ENCODE data around the gene DDX10. TPM values are rescaled to one million over a fixed set of nuclear protein-coding genes. Genes with fewer than 3 reads are reported as not detected.

Gene DDX10
- total RNA-seq, 1 donor from 2014 or later: 17.3 TPM

- intact Hi-C loops (cut with micrococcal nuclease): no loop called here
- DNase-seq (no peak), ATAC-seq (no peak)
These were observed 273.7 kb downstream of the DDX10 start for GRCh38 chr11:108938604-108939003.

GRCh38 chr11:108939135-108939534 lies 274.3 kb downstream of the DDX10 start:
- ATAC-seq (no peak), DNase-seq (no peak)
- intact Hi-C loops (cut with micrococcal nuclease): no loop called here

- DNase-seq (no peak), ATAC-seq (no peak)
- intact Hi-C loops (cut with micrococcal nuclease): no loop called here
These were observed 279.0 kb downstream of the DDX10 start for GRCh38 chr11:108943853-108944252.

GRCh38 chr11:108944471-108945178 lies 279.8 kb downstream of the DDX10 start:
- intact Hi-C loops (cut with micrococcal nuclease): no loop called here
- DNase-seq: no peak
- ATAC-seq: no peak

GRCh38 chr11:108945341-108945740 lies 280.5 kb downstream of the DDX10 start:
- intact Hi-C loops (cut with micrococcal nuclease): no loop called here
- DNase-seq (no peak), ATAC-seq (no peak)

GRCh38 chr11:108947654-108948570 lies 283.0 kb downstream of the DDX10 start:
- no peak for DNase-seq
- intact Hi-C loops (cut with micrococcal nuclease): no loop called here

GRCh38 chr11:108958368-108959104 lies 293.7 kb downstream of the DDX10 start:
- intact Hi-C loops (cut with micrococcal nuclease): no loop called here
- ATAC-seq (no peak), DNase-seq (no peak)

More at GRCh38 chr11:108947654-108948570, 283.0 kb downstream of the DDX10 start:
- ATAC-seq: no peak

- DNase-seq (no peak), ATAC-seq (no peak)
- intact Hi-C loops (cut with micrococcal nuclease): no loop called here
These were observed 294.4 kb downstream of the DDX10 start for GRCh38 chr11:108959105-108959761.

GRCh38 chr11:108959874-108960273 lies 295.0 kb downstream of the DDX10 start:
- ATAC-seq (no peak), DNase-seq (no peak)
- intact Hi-C loops (cut with micrococcal nuclease): no loop called here

- intact Hi-C loops (cut with micrococcal nuclease): no loop called here
- ATAC-seq (no peak), DNase-seq (no peak)
These were observed 295.6 kb downstream of the DDX10 start for GRCh38 chr11:108960501-108960900.

GRCh38 chr11:108961095-108961494 lies 296.2 kb downstream of the DDX10 start:
- ATAC-seq (no peak), DNase-seq (no peak)
- intact Hi-C loops (cut with micrococcal nuclease): no loop called here

- intact Hi-C loops (cut with micrococcal nuclease): no loop called here
- ATAC-seq: no peak
These were observed 298.2 kb downstream of the DDX10 start for GRCh38 chr11:108963118-108963517.

GRCh38 chr11:108965306-108966001 lies 300.6 kb downstream of the DDX10 start:
- ATAC-seq: no peak
- intact Hi-C loops (cut with micrococcal nuclease): no loop called here
- DNase-seq: no peak

More at GRCh38 chr11:108963118-108963517, 298.2 kb downstream of the DDX10 start:
- DNase-seq: no peak

GRCh38 chr11:108966206-108966605 lies 301.3 kb downstream of the DDX10 start:
- ATAC-seq (no peak), DNase-seq (no peak)
- intact Hi-C loops (cut with micrococcal nuclease): no loop called here

- peak; percentile 67 for ATAC-seq
- intact Hi-C loops (cut with micrococcal nuclease): no loop called here
- no peak for DNase-seq
These were observed 302.1 kb downstream of the DDX10 start for GRCh38 chr11:108966978-108967377.

GRCh38 chr11:108967571-108967970 lies 302.7 kb downstream of the DDX10 start:
- intact Hi-C loops (cut with micrococcal nuclease): no loop called here
- ATAC-seq (peak; percentile 97), DNase-seq (peak; percentile 46)

- intact Hi-C loops (cut with micrococcal nuclease): no loop called here
- no peak for ATAC-seq
- DNase-seq: no peak
These were observed 305.5 kb downstream of the DDX10 start for GRCh38 chr11:108970221-108970991.
